Ovary (tissue), 3 donors: ENCODE results near the gene GRIN3A.
"Not testable (repeated sequence)": the region's sequence is repeated elsewhere in the genome, so short reads cannot be mapped to it uniquely, and the experiment has no call there.

ENCODE experiments used
- POLR2A ChIP-seq: fragments of 450-650 bp; IDR thresholded peaks from one replicate; pipeline ENCODE4 v1.6.1; 2017; ENCODE audit warnings: antibody characterized with exemption, mild to moderate bottlenecking, moderate library complexity
- TF ChIP-seq, protein P1 (sequence below), 3 donors: fragments of 450-650 bp in 2 of 3; fragments of 200-600 bp in 1 of 3; IDR thresholded peaks; one replicate each; pipeline versions ENCODE4 v1.5.1 to v1.8.0; 2016 to 2022; ENCODE audit warnings: antibody characterized with exemption in 3 of 3, mild to moderate bottlenecking in 1 of 3
- donor health status: DM: no; HTN: no; CAD: no.

DNA sequence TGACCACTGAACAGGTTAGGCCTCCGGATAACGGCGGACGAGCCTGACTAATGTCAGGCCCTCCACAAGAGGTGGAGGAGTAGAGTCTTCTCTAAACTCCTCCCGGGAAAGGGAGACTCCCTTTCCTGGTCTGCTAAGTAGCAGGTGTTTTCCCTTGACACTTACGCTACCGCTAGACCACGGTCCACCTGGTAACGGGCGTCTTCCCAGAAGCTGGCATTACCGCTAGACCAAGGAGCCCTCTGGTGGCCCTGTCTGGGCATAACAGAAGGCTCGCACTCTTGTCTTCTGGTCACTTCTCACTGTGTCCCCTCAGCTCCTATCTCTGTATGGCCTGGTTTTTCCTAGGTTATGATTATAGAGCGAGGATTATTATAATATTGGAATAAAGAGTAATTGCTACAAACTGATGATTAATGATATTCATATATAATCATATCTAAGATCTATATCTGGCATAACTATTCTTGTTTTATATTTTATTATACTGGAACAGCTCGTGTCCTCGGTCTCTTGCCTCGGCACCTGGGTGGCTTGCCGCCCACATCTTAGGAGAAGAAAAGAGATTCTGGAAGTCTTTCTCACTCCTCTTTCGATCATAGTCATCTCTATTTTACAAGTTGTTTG lies 188.9 kb downstream of the GRIN3A start:
- TF ChIP-seq, protein P1, sequence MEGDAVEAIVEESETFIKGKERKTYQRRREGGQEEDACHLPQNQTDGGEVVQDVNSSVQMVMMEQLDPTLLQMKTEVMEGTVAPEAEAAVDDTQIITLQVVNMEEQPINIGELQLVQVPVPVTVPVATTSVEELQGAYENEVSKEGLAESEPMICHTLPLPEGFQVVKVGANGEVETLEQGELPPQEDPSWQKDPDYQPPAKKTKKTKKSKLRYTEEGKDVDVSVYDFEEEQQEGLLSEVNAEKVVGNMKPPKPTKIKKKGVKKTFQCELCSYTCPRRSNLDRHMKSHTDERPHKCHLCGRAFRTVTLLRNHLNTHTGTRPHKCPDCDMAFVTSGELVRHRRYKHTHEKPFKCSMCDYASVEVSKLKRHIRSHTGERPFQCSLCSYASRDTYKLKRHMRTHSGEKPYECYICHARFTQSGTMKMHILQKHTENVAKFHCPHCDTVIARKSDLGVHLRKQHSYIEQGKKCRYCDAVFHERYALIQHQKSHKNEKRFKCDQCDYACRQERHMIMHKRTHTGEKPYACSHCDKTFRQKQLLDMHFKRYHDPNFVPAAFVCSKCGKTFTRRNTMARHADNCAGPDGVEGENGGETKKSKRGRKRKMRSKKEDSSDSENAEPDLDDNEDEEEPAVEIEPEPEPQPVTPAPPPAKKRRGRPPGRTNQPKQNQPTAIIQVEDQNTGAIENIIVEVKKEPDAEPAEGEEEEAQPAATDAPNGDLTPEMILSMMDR (IDR thresholded peaks at IDR 0.05): not testable (repeated sequence)
- TF ChIP-seq POLR2A: not testable (repeated sequence)
